DMS114 treated with DMSO at 0.1 percent for 48 hours (cell line): Measurements from ENCODE around the gene SYNE3.
"Not testable (repeated sequence)": the region's sequence is repeated elsewhere in the genome, so short reads cannot be mapped to it uniquely, and the experiment has no call there.

Experiments used
- DNase-seq: peaks from one replicate; lab custom pipeline; 2025; ENCODE audit not compliant: unreplicated experiment; lab: John Stamatoyannopoulos, UW

Gene SYNE3

GRCh38 chr14:95523815-95524448 is 7.5 kb upstream of the SYNE3 start:
- DNase-seq, result no peak

GRCh38 chr14:95523051-95523814 is 6.8 kb upstream of the SYNE3 start:
- no peak for DNase-seq

GRCh38 chr14:95522556-95522955 is 6.1 kb upstream of the SYNE3 start:
- DNase-seq, result no peak

- no peak for DNase-seq
These were observed 5.7 kb upstream of the SYNE3 start for GRCh38 chr14:95522116-95522515.

GRCh38 chr14:95521001-95521400 is 4.6 kb upstream of the SYNE3 start:
- no peak for DNase-seq

GRCh38 chr14:95520346-95520745 is 3.9 kb upstream of the SYNE3 start:
- no peak for DNase-seq

GRCh38 chr14:95519699-95520098 is 3.2 kb upstream of the SYNE3 start:
- no peak for DNase-seq

- no peak for DNase-seq
These were observed 1.7 kb upstream of the SYNE3 start for GRCh38 chr14:95518045-95518751.

GRCh38 chr14:95515596-95516552 is 576 bp downstream of the SYNE3 start:
- DNase-seq, result no peak

- no peak for DNase-seq
These were observed 1.4 kb downstream of the SYNE3 start for GRCh38 chr14:95515080-95515489.

GRCh38 chr14:95514131-95515079 is 2.0 kb downstream of the SYNE3 start:
- no peak for DNase-seq

- DNase-seq, result no peak
These were observed 3.2 kb downstream of the SYNE3 start for GRCh38 chr14:95513291-95513690.

GRCh38 chr14:95511687-95512086 is 4.8 kb downstream of the SYNE3 start:
- DNase-seq, result no peak

GRCh38 chr14:95510804-95511203 is 5.6 kb downstream of the SYNE3 start:
- no peak for DNase-seq

GRCh38 chr14:95510344-95510743 is 6.1 kb downstream of the SYNE3 start:
- DNase-seq, result not testable (repeated sequence)

- no peak for DNase-seq
These were observed 7.0 kb downstream of the SYNE3 start for GRCh38 chr14:95509495-95509894.

- DNase-seq, result no peak
These were observed 8.1 kb downstream of the SYNE3 start for GRCh38 chr14:95508377-95508776.

GRCh38 chr14:95507701-95508103 is 8.7 kb downstream of the SYNE3 start:
- no peak for DNase-seq

GRCh38 chr14:95507174-95507573 is 9.3 kb downstream of the SYNE3 start:
- no peak for DNase-seq
